ENCODE results near the gene RDH5.

DNA sequence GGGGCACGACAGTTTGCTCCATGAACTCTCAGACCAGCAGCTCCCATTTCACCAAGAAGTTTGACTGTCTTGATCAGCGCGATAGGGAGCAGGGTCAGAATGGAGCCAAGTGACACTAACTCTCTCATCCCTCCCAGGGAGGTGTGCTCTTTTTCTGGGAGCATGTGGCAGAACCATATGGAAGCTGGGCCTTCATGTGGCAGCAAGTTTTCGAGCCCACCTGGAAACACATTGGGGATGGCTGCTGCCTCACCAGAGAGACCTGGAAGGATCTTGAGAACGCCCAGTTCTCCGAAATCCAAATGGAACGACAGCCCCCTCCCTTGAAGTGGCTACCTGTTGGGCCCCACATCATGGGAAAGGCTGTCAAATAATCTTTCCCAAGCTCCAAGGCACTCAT lies 36.5 kb upstream of the RDH5 start:
- TF ChIP-seq POLR2A (IDR thresholded peaks at IDR 0.05; ENCODE audit: low read depth, low read length) (no peak), POLR2AphosphoS5 (IDR thresholded peaks at IDR 0.05; ENCODE audit: low read depth, low read length) (no peak), SPI1 (IDR thresholded peaks at IDR 0.05; ENCODE audit: low read depth, low read length) (no peak), TAF1 (IDR thresholded peaks at IDR 0.05; ENCODE audit: low read depth, low read length) (no peak), PAX5 (IDR thresholded peaks at IDR 0.05; ENCODE audit: insufficient read depth, low read length, severe bottlenecking) (no peak)
